ENCODE results near the gene DRAM1. TPM values are rescaled to one million over a fixed set of nuclear protein-coding genes. Genes with fewer than 3 reads are reported as not detected.

Gene DRAM1
- polyA plus RNA-seq, 1 donor (not counting 4 experiments of a cell fraction or from before 2014, with no cell fraction given) = 21.7 TPM

- no peak for FAIRE-seq
- H3K9me3 ChIP-seq (ENCODE audit: control insufficient read depth, low read depth, low read length) = no peaks in the 10 kb centered on the region
- H3K27me3 ChIP-seq (ENCODE audit: control insufficient read depth, extremely low read depth, insufficient read depth, low read length) = no peaks in the 10 kb centered on the region
- no peaks in the 10 kb centered on the region for H3K79me2 ChIP-seq (ENCODE audit: control insufficient read depth, insufficient read depth, low read length)
- dilution Hi-C loops (cut with MboI; ENCODE audit: extremely low pct_ligation_motif_present, low sequenced_read_pairs) = no loop called here
- no peak overlapping the region for H3K4me3 ChIP-seq (ENCODE audit: control insufficient read depth in 2 of 3, extremely low read depth in 1 of 3, insufficient read depth in 2 of 3, low read depth in 1 of 3, low read length in 3 of 3)
- H3K36me3 ChIP-seq (ENCODE audit: control insufficient read depth in 2 of 2, extremely low read depth in 1 of 2, insufficient read depth in 2 of 2, low read length in 2 of 2) = no peaks in the 10 kb centered on the region
- DNase-seq (ENCODE audit: low read depth, low spot score) = no peak
- no peak overlapping the region for H3K9ac ChIP-seq (ENCODE audit: control insufficient read depth, extremely low read depth, insufficient read depth, low read length)
- no peak overlapping the region for H2AFZ ChIP-seq (ENCODE audit: control insufficient read depth, low read length)
- TF ChIP-seq EZH2 (IDR thresholded peaks at IDR 0.05; ENCODE audit: low read length) = no peak
- TF ChIP-seq, protein P1, sequence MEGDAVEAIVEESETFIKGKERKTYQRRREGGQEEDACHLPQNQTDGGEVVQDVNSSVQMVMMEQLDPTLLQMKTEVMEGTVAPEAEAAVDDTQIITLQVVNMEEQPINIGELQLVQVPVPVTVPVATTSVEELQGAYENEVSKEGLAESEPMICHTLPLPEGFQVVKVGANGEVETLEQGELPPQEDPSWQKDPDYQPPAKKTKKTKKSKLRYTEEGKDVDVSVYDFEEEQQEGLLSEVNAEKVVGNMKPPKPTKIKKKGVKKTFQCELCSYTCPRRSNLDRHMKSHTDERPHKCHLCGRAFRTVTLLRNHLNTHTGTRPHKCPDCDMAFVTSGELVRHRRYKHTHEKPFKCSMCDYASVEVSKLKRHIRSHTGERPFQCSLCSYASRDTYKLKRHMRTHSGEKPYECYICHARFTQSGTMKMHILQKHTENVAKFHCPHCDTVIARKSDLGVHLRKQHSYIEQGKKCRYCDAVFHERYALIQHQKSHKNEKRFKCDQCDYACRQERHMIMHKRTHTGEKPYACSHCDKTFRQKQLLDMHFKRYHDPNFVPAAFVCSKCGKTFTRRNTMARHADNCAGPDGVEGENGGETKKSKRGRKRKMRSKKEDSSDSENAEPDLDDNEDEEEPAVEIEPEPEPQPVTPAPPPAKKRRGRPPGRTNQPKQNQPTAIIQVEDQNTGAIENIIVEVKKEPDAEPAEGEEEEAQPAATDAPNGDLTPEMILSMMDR (optimal IDR thresholded peaks at IDR 0.05 in 1 of 3, IDR thresholded peaks at IDR 0.05 in 1 of 3, conservative IDR thresholded peaks at IDR 0.05 in 1 of 3; ENCODE audit: extremely low read depth in 1 of 3, insufficient read depth in 2 of 3, low read length in 3 of 3) = no peak
- H4K20me1 ChIP-seq (ENCODE audit: control insufficient read depth, extremely low read depth, insufficient read depth, low read length) = no peaks in the 10 kb centered on the region
- no peak overlapping the region for H3K4me2 ChIP-seq (ENCODE audit: control insufficient read depth, extremely low read depth, insufficient read depth, low read depth, low read length)
- H3K9me1 ChIP-seq (ENCODE audit: control insufficient read depth, extremely low read depth, insufficient read depth, low read length) = no peaks in the 10 kb centered on the region
- no peak overlapping the region for H3K27ac ChIP-seq (ENCODE audit: control insufficient read depth, insufficient read depth, low read length)
- H3K4me1 ChIP-seq (ENCODE audit: control insufficient read depth, extremely low read depth, insufficient read depth, low read length) = no peaks in the 10 kb centered on the region
Observed at GRCh38 chr12:101962486-101962885, 85.1 kb downstream of the DRAM1 start.

DNA sequence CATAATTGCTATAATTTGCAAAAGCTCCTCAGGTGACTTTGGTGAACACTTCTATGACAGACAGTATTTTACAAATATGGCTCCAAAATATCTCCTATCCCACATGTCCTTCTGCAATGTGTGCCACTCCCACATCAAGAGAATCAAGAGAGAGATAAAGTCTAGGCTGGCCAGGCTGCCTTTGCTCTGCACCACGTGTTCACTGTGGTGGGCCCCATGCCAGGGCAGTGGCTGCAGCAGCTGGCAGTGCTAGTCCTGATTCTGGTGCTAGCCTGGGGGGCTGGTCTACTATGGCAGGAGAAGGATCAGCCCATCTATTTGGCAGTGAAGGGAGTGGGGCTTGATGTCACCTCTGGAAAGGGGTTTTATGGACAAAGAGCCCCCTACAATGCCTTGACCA lies 86.3 kb downstream of the DRAM1 start:
- Histone ChIP-seq H3K27me3 (ENCODE audit: control insufficient read depth, extremely low read depth, insufficient read depth, low read length) (no peaks in the 10 kb centered on the region), H3K4me2 (ENCODE audit: control insufficient read depth, extremely low read depth, insufficient read depth, low read depth, low read length) (no peak overlapping the region), H2AFZ (ENCODE audit: control insufficient read depth, low read length) (no peak overlapping the region), H3K4me1 (ENCODE audit: control insufficient read depth, extremely low read depth, insufficient read depth, low read length) (no peaks in the 10 kb centered on the region), H3K9ac (ENCODE audit: control insufficient read depth, extremely low read depth, insufficient read depth, low read length) (no peak overlapping the region), H3K36me3 (ENCODE audit: control insufficient read depth in 2 of 2, extremely low read depth in 1 of 2, insufficient read depth in 2 of 2, low read length in 2 of 2) (no peaks in the 10 kb centered on the region), H3K27ac (ENCODE audit: control insufficient read depth, insufficient read depth, low read length) (no peak overlapping the region), H3K9me1 (ENCODE audit: control insufficient read depth, extremely low read depth, insufficient read depth, low read length) (no peaks in the 10 kb centered on the region), H3K4me3 (ENCODE audit: control insufficient read depth in 2 of 3, extremely low read depth in 1 of 3, insufficient read depth in 2 of 3, low read depth in 1 of 3, low read length in 3 of 3) (no peak overlapping the region), H4K20me1 (ENCODE audit: control insufficient read depth, extremely low read depth, insufficient read depth, low read length) (no peaks in the 10 kb centered on the region), H3K9me3 (ENCODE audit: control insufficient read depth, low read depth, low read length) (no peaks in the 10 kb centered on the region), H3K79me2 (ENCODE audit: control insufficient read depth, insufficient read depth, low read length) (no peaks in the 10 kb centered on the region)
- no peak for DNase-seq (ENCODE audit: low read depth, low spot score)
- dilution Hi-C loops (cut with MboI; ENCODE audit: extremely low pct_ligation_motif_present, low sequenced_read_pairs) = no loop called here
- TF ChIP-seq EZH2 (IDR thresholded peaks at IDR 0.05; ENCODE audit: low read length) = no peak
- TF ChIP-seq, protein P1 (optimal IDR thresholded peaks at IDR 0.05 in 1 of 3, IDR thresholded peaks at IDR 0.05 in 1 of 3, conservative IDR thresholded peaks at IDR 0.05 in 1 of 3; ENCODE audit: extremely low read depth in 1 of 3, insufficient read depth in 2 of 3, low read length in 3 of 3) = no peak
- FAIRE-seq = no peak

All from keratinocyte (primary cell).